Stimulated activated CD8-positive, alpha-beta memory T cell treated with anti-CD3 and anti-CD28 coated beads, Interleukin-4, amount 100 ng/mL, for 48 hours (primary cell): Measurements from ENCODE around the gene NIPAL1.

Experiments used
- DNase-seq: peaks from one replicate; pipeline ENCODE4 v3.0.0-alpha.2; 2020

The NIPAL1 gene

GRCh38 chr4:48028696-48029095 lies 12.1 kb downstream of the NIPAL1 start:
- no peak for DNase-seq

DNA sequence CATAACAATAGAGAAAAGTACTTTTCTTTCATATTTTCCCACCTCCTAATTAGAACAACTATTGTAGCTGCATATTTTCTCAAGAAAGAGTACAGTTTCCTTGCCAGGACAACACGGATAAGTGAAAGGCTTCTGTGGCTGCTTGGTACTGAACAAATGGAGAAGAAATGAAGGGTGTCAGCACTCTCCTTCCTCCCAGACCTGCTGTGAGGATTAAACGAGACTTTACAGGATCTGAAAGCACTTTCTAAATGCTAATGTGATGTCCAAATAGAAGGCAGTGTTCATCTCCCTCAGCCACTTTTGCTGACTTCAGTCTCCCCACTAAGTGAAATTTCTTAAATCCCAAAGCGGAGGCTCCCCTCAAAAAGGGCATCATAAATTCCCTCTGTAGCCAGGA lies 13.9 kb downstream of the NIPAL1 start:
- DNase-seq: no peak

DNA sequence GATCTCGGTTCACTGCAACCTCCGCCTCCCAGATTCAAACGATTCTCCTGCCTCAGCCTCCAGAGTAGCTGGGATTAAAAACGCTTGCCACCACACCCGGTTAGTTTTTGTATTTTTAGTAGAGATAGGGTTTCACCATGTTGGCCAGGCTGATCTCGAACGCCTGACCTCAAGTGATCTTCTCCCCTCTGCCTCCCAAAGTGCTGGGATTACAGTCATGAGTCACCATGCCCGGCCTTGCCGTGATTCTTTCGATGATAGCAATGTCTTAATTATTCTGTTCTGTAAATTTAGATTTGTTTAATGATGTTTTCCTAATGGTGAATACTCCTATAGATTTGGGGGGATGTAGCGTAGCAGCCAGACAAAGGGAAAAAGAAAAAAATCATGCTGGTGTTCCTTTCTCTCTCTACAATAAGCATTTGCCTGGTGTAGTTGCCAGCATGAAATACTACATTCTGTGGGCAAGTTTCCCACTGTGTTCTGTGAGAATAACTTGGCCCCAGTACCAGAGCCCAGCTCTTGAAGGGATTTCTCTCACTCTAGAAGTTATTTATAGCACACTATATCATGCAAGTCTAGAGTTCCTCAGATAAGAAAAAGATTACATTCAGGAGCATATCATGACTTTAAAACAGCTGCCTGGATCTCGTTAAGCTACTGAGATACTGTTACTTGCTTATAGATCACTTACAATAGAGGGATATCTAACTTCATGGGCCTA lies 15.4 kb downstream of the NIPAL1 start:
- no peak for DNase-seq

GRCh38 chr4:48032721-48033120 lies 16.1 kb downstream of the NIPAL1 start:
- DNase-seq: no peak

DNA sequence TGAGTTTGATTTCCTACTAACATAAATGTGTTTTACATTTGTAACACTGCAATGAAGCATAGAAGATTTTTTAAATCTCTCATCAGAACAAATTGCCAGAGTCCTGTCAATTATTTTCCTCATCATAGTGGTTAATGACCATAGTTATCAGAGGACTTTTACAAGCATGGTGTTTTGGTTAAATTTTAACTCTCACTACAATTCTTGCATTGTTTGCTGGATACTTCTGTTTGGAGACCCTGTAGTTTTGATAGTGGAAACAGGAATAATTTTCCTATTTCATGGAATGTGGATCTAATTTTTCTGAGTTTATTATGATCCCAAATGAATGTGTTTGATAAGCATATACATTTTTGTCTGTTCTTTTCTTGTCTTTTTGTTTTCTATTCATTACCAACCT lies 16.8 kb downstream of the NIPAL1 start:
- DNase-seq: no peak

DNA sequence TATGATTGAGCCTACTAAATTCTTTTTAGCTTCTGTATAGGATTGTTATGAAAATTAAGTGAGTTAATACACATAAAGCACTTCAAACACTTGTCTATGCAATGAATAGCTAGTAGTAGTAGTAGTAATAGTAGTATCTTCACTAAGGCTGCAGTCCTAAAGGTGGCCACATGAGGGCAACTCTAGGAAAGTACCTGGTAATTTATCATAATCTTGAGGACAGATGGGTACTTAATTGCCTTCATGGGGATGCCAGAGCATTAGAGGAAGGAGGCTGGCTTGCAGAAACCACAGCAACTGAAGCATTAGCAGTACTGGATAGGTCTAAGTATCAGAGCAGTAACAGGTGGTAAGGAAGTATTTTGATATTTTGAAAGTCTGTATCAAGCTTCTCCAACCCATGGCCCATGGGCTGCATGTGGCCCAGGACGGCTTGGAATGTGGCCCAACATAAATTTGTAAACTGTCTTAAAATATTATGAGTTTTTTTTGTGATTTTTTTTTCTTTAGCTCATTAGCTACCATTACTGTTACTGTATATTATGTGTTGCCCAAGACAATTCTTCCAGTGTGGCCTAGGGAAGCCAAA lies 17.3 kb downstream of the NIPAL1 start:
- DNase-seq: peak; percentile 76

- DNase-seq: no peak
These were observed 19.4 kb downstream of the NIPAL1 start for GRCh38 chr4:48035952-48036351.

- DNase-seq: no peak
These were observed 20.5 kb downstream of the NIPAL1 start for GRCh38 chr4:48037117-48037462.

GRCh38 chr4:48038666-48039065 lies 22.1 kb downstream of the NIPAL1 start:
- no peak for DNase-seq

DNA sequence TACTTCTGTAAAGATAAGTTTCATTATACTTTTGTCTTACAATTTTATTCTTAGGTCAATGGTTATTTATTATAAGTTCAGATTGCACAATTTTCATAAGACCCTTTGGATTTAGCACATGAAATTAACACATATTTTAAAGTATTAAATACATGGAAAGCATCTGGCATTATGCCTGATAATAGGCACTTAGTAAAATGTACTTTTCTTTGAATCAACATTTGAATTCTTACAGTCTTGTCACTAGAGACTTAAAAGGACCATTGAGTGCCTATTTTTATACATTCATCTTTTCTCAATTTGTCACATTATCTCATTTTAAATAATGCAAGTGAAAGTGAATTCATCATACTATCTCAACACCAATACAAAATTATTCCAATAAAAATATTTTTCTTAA lies 23.0 kb downstream of the NIPAL1 start:
- no peak for DNase-seq

DNA sequence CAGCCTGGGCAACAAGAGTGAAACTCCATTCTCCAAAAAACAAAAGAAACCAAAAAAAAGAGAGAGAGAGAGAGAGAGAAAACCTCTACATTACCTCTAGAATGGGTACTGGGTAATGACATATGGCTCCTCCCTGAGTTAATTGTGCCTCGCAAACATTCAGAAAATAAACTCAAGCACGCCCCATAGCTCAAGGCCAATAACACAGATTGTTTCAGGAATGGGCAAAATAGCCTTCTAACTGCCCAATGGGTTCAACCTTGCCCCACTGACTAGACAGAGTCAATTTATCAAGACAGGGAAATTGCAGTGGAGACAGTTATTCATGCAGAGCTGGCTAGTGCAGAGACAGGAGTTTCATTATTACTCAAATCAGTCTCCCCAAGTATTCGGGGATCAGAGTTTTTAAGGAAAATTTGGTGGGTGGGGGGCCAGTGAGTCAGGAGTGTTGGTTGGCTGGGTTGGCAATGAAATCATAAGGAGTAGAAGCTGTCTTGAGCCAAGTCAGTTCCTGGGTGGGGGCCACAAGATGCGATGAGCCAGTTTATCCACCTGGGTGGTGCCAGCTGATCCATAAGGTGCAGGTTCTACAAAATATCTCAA lies 25.1 kb downstream of the NIPAL1 start:
- DNase-seq: peak; percentile 50

DNA sequence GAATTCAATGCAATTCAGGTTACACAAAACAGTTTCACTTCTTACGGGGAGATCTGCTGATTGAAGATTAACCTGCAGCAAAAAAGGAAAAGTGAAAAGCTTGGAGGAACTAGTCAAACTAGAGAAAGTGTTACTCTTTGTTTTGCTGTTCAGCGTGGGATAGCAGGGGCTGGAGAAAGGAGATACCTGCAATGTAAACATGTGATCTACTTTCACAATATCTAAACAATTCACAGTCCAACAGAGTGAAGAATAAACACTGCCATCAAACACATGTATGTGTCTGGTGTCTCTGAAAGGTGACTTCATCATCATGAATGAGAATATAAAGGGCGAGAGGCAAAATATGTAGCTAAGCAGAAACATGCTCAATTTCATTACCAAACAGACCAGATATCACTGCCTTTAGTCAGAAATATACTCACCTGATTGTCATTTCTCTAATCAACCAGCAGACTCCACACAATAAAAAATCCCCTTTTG lies 26.4 kb downstream of the NIPAL1 start:
- DNase-seq: no peak

DNA sequence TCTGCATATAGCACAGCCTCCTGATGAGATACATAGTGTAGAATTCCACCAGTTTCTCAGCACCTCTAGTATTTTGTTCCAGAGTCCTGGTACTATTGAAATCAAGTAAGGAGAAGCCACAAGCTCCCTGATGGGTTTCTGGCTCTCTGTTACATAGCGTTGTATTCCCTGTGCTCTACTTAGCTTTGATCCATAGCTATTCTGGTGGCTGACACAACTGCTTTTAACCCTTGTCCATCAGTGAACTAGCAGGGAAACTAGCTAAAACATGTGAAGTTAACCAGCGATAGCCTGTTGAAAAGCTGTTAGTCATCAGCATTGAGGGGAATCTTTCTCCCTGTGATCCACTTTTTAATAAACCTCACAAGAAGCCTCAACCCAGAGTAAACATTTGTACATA lies 26.9 kb downstream of the NIPAL1 start:
- no peak for DNase-seq

- DNase-seq: no peak
These were observed 27.7 kb downstream of the NIPAL1 start for GRCh38 chr4:48044298-48044697.

GRCh38 chr4:48046059-48046458 lies 29.5 kb downstream of the NIPAL1 start:
- DNase-seq: peak; percentile 37

- peak; percentile 89 for DNase-seq
These were observed 30.9 kb downstream of the NIPAL1 start for GRCh38 chr4:48047421-48047844.

GRCh38 chr4:48047896-48048295 lies 31.3 kb downstream of the NIPAL1 start:
- no peak for DNase-seq

- DNase-seq: no peak
These were observed 32.9 kb downstream of the NIPAL1 start for GRCh38 chr4:48049483-48049882.

- DNase-seq: no peak
These were observed 34.5 kb downstream of the NIPAL1 start for GRCh38 chr4:48051078-48051477.

- DNase-seq: no peak
These were observed 42.3 kb downstream of the NIPAL1 start for GRCh38 chr4:48058617-48059530.

DNA sequence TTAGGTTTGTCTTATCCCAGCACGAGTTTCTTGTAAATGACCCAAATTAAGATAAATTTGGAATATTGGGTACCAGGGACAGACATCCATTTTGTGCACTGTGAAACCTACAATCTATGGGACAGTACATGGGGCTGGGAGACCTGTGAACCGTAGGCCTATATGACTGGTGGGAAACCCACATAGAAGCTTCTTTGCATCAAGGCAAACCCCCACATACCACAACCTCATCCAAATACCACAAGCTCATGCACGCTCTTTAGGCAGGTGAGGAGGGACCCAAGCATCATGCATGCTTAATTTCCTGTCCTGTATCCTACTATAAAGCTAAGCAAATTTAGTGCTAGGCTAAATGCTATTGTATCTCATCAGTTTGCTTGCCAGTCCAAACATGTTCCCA lies 47.8 kb downstream of the NIPAL1 start:
- no peak for DNase-seq

DNA sequence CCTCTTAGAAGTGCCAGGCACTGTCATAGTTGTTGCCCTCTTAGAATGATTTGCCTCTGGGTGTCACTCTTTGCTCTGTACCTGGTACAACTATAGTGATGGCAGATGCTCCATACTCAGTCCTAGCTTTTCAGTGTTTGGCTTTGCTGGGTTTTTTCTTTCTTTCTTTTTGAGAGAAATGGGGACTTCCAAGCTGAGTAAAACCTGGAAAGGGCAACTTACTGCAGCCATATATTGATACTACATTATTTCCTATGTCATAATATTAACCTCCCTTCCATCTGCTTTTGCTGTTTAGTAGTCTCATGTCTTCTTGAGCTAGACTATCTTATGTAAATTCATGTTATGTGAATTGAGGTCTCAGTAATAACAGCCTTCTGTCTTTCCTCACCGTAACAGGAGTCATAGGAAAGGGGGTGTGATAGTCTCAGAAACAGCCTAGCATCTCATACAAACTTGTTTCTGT lies 49.0 kb downstream of the NIPAL1 start:
- DNase-seq: no peak

DNA sequence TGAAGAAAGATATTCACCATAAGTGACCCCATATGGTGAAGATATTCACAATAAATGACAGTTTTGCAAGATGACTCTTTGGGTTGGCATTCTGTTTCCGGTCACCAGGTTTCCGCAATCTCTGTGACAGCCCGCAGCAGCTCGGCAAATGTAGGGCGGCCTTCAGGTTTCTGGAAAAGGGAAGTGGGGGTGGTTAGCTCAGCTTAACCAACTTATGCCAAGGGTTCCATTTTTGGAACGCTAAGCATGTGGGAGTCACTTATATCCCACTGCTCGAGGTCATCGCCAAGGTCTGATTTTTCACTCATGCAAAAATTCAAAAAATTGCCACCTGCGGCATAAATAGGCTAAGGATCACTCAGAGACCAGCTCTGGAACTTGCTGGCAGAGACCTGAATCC lies 51.0 kb downstream of the NIPAL1 start:
- DNase-seq: no peak
